Measurements from ENCODE around the gene MAGEC1.
A peak's percentile ranks its signal among the peaks of the same experiment; 100 is the strongest.
"Not testable (repeated sequence)": the region's sequence is repeated elsewhere in the genome, so short reads cannot be mapped to it uniquely, and the experiment has no call there.

The MAGEC1 gene

GRCh38 chrX:141903400-141904155 lies at the start of gene MAGEC1:
Gene MAGEC1, plus strand, starts transcription at chrX:141903894. Its CDS starts 1,179 bp downstream, at chrX:141905073.
- DNase-seq (ENCODE audit: low spot score): no peak

GRCh38 chrX:141857479-141857878 lies 46.2 kb upstream of the MAGEC1 start:
- DNase-seq (ENCODE audit: low spot score): no peak

- DNase-seq (ENCODE audit: low spot score): no peak
Measured at GRCh38 chrX:141879616-141880015, 24.1 kb upstream of the MAGEC1 start.

DNA sequence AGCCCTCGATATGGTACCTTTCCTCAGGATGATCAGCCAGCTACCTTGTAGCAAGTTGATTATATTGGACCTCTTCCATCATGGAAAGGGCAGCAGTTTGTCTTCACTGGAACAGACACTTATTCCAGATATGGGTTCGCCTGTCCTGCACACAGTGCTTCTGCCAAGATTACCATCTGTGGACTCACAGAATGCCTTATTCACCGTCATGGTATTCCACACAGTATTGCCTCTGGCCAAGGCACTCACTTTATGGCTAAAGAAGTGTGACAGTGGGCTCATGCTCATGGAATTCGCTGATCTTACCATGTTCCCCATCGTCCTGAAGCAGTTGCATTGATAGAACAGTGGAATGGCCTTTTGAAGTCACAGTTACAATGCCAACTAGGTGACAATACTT lies 14.9 kb upstream of the MAGEC1 start:
- not testable (repeated sequence) for DNase-seq (ENCODE audit: low spot score)

- no peak for DNase-seq (ENCODE audit: low spot score)
Measured at GRCh38 chrX:141894733-141895132, 9.0 kb upstream of the MAGEC1 start.

DNA sequence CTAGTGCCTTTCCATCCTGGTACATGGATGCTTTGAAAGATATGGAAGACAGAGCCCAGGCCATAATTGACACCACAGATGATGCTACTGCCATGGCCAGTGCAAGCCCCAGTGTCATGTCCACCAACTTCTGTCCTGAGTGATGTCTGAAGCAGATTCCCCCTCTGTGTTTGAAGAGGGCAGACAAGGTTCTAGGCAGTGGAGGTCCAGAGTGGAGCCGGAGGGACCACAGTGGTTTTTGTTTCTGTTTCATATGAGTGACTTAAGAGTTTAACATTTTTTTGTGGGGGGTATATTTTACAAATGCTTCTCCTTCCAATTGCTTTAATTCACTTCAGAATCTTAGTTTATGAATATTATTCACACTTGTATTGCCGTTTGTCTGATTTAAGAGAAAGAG lies 6.0 kb upstream of the MAGEC1 start:
- DNase-seq (ENCODE audit: low spot score): no peak

- DNase-seq (ENCODE audit: low spot score): no peak
Measured at GRCh38 chrX:141902366-141902765, 1.3 kb upstream of the MAGEC1 start.

- no peak for DNase-seq (ENCODE audit: low spot score)
Measured at GRCh38 chrX:141904262-141904661, 568 bp downstream of the MAGEC1 start.

DNA sequence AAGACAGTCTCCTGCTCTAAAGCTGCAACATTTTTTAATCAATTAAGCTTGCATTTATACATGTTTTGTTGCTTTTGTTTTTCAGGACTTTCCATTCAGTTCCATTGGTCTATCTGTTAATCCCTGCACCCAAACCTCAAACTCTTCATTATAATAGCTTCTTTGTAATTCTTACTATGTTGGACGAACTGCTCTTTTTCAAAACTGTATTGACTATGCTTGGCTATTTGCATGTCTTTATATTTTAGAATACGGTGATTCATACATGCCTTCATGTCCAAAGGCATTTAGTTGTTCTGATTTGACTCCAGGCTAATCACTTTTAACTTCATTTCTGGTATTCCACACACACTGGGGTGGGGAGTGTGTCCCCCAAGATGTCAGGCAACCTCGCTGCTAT lies 14.1 kb downstream of the MAGEC1 start:
- no peak for DNase-seq (ENCODE audit: low spot score)

- no peak for DNase-seq (ENCODE audit: low spot score)
Measured at GRCh38 chrX:141924293-141924692, 20.6 kb downstream of the MAGEC1 start.

- no peak for DNase-seq (ENCODE audit: low spot score)
Measured at GRCh38 chrX:141928432-141928831, 24.7 kb downstream of the MAGEC1 start.

GRCh38 chrX:141934059-141934641 lies 30.5 kb downstream of the MAGEC1 start:
- no peak for DNase-seq (ENCODE audit: low spot score)

GRCh38 chrX:141935645-141936044 lies 32.0 kb downstream of the MAGEC1 start:
- DNase-seq (ENCODE audit: low spot score): no peak

DNA sequence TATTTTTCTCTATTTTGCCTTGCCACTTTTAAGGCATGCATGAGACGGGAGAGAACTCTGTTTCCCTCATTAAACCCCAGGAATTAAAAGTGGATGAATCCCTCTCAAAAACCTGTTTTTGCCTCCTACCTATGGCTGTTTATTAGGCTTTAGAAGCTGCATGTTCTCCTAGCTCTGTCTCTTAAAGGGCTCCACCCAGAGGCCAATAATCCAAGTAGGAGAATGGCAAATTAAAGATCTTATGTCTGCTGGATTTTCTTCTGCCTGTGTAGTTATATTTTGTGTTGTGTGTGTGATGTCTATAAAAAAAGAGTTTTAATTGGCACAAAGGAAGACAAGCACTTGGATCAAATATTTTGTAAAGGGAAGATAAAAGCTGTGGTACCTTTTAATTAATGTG lies 32.4 kb downstream of the MAGEC1 start:
- peak; percentile 1 for DNase-seq (ENCODE audit: low spot score)

- DNase-seq (ENCODE audit: low spot score): no peak
Measured at GRCh38 chrX:141941234-141941633, 37.5 kb downstream of the MAGEC1 start.

- no peak for DNase-seq (ENCODE audit: low spot score)
Measured at GRCh38 chrX:141945426-141945825, 41.7 kb downstream of the MAGEC1 start.

GRCh38 chrX:141947350-141947749 lies 43.7 kb downstream of the MAGEC1 start:
- DNase-seq (ENCODE audit: low spot score): no peak

GRCh38 chrX:141952603-141953002 lies 48.9 kb downstream of the MAGEC1 start:
- no peak for DNase-seq (ENCODE audit: low spot score)

DNA sequence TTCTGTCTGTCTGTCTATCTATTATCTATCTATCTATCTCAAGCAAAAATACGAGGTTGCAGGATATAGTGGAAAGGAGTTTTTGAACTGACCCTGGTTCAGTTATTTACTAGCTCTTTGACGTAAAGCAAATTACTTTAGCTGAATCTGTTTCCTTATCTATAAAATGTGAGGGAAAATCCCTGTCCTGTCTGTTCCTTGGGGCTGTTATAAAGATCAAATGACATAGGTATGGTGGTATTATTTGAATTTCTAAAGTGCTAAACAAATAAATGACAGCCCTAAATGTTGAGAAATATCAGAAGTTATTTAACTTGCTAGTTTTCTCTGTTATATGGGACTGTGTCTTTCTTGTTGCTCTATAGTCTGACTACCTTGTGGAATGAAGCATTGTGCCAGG lies 55.0 kb downstream of the MAGEC1 start:
- DNase-seq (ENCODE audit: low spot score): no peak

All from putamen (tissue), 1 donor.